Measurements from ENCODE around the gene REM2.

DNA sequence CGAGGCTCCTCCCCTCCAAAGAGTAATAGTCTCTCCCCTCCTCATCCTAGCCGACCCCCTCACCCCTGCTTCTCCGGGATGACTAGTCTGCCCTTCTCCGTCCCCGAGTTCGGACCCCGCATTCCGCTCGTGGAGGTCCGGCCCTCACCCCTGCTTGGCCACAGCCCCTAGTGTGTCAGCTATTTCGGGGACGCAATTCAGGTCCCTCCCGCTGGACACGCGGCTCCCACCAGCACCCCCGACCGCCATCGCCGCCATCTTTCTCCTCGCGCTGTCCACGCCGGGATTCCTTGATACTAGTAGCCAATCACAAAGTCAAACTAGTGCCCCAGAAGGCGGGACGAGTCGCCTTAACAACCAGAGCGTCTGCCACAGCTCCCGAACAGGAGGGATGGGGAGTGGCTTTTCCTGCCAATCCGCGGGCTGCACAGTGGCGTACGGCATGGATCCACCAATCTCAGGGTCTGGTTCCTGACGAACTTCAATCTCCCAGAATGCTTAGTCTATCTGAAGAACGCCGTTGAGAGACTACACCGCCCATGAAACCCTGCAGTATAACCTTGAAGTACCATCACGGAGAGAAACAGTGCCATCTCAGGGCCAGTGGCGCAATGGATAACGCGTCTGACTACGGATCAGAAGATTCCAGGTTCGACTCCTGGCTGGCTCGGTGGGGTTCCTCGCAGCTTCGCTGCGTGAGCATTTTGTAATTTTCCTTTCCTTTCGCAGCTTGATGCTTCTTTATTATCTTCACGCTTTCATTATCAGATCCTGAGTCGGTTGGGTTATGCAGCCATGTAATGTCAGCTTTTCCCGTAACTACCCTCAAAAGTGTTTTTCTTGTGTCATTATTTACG, 46.3 kb downstream of the REM2 start, which contains the start of gene PRMT5:
- peak; percentile 83 for TF ChIP-seq POLR2A (IDR thresholded peaks at IDR 0.05; ENCODE audit: extremely low read depth, insufficient read length)
- TF ChIP-seq, protein P1, sequence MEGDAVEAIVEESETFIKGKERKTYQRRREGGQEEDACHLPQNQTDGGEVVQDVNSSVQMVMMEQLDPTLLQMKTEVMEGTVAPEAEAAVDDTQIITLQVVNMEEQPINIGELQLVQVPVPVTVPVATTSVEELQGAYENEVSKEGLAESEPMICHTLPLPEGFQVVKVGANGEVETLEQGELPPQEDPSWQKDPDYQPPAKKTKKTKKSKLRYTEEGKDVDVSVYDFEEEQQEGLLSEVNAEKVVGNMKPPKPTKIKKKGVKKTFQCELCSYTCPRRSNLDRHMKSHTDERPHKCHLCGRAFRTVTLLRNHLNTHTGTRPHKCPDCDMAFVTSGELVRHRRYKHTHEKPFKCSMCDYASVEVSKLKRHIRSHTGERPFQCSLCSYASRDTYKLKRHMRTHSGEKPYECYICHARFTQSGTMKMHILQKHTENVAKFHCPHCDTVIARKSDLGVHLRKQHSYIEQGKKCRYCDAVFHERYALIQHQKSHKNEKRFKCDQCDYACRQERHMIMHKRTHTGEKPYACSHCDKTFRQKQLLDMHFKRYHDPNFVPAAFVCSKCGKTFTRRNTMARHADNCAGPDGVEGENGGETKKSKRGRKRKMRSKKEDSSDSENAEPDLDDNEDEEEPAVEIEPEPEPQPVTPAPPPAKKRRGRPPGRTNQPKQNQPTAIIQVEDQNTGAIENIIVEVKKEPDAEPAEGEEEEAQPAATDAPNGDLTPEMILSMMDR (IDR thresholded peaks at IDR 0.05; ENCODE audit: low read depth, low read length) = no peak

All from NB4 (cell line).